ENCODE data around the gene GLI3.

GLI3 gene

GRCh38 chr7:41948503-41948902 is 288.5 kb downstream of the GLI3 start:
- H4K20me1 ChIP-seq (ENCODE audit: insufficient read depth, low read length), result no peaks in the 10 kb centered on the region
- no peaks in the 10 kb centered on the region for H3K9me3 ChIP-seq (ENCODE audit: insufficient read depth, low read length, severe bottlenecking)
- no peaks in the 10 kb centered on the region for H3K27me3 ChIP-seq (ENCODE audit: insufficient read depth, low read length, poor library complexity)
- H3K4me2 ChIP-seq (ENCODE audit: insufficient read depth, low read length), result no peak overlapping the region
- H3K4me1 ChIP-seq (ENCODE audit: insufficient read depth, low read length), result no peaks in the 10 kb centered on the region
- H3K9ac ChIP-seq (ENCODE audit: low read depth, low read length), result no peak overlapping the region
- H3K4me3 ChIP-seq (ENCODE audit: low read depth in 1 of 2, low read length in 2 of 2), result no peak overlapping the region
- no peaks in the 10 kb centered on the region for H3K79me2 ChIP-seq (ENCODE audit: insufficient read depth, low read length)
- no peaks in the 10 kb centered on the region for H3K36me3 ChIP-seq (ENCODE audit: insufficient read depth, low read length)
- no peak overlapping the region for H2AFZ ChIP-seq (ENCODE audit: low read depth, low read length)
- ATAC-seq (ENCODE audit: insufficient read depth, low read depth), result no peak
- H3K27ac ChIP-seq (ENCODE audit: low read length), result no peak overlapping the region
- DNase-seq, result no peak
- TF ChIP-seq EZH2 (IDR thresholded peaks at IDR 0.05; ENCODE audit: borderline replicate concordance, low read depth, low read length, severe bottlenecking) (no peak), CTCF (IDR thresholded peaks at IDR 0.05; ENCODE audit: borderline replicate concordance, extremely low read depth, low read length, poor library complexity, severe bottlenecking) (no peak)

- H3K4me1 ChIP-seq (ENCODE audit: insufficient read depth, low read length), result peaks cover 7% of the 10 kb centered on the region
- no peaks in the 10 kb centered on the region for H3K9me3 ChIP-seq (ENCODE audit: insufficient read depth, low read length, severe bottlenecking)
- H3K27me3 ChIP-seq (ENCODE audit: insufficient read depth, low read length, poor library complexity), result peaks cover 3% of the 10 kb centered on the region
- TF ChIP-seq CTCF (IDR thresholded peaks at IDR 0.05; ENCODE audit: borderline replicate concordance, extremely low read depth, low read length, poor library complexity, severe bottlenecking) (peak; percentile 99), EZH2 (IDR thresholded peaks at IDR 0.05; ENCODE audit: borderline replicate concordance, low read depth, low read length, severe bottlenecking) (no peak)
- no peaks in the 10 kb centered on the region for H3K36me3 ChIP-seq (ENCODE audit: insufficient read depth, low read length)
- H3K4me2 ChIP-seq (ENCODE audit: insufficient read depth, low read length), result peak overlapping the region; percentile 44; the same call in 1 of the 2 replicates
- DNase-seq (peak; percentile 77), ATAC-seq (ENCODE audit: insufficient read depth, low read depth) (peak; percentile 82)
- peak overlapping the region; percentile 61 for H2AFZ ChIP-seq (ENCODE audit: low read depth, low read length)
- H3K9ac ChIP-seq (ENCODE audit: low read depth, low read length), result no peak overlapping the region
- H3K4me3 ChIP-seq (ENCODE audit: low read depth in 1 of 2, low read length in 2 of 2), result no peak overlapping the region
- no peak overlapping the region for H3K27ac ChIP-seq (ENCODE audit: low read length)
- H4K20me1 ChIP-seq (ENCODE audit: insufficient read depth, low read length), result no peaks in the 10 kb centered on the region
- no peaks in the 10 kb centered on the region for H3K79me2 ChIP-seq (ENCODE audit: insufficient read depth, low read length)
Observed at GRCh38 chr7:41943094-41943577, 293.9 kb downstream of the GLI3 start.

GRCh38 chr7:41942468-41943093 is 294.4 kb downstream of the GLI3 start:
- Histone ChIP-seq H3K4me3 (ENCODE audit: low read depth in 1 of 2, low read length in 2 of 2) (no peak overlapping the region), H3K27me3 (ENCODE audit: insufficient read depth, low read length, poor library complexity) (peaks cover 3% of the 10 kb centered on the region), H3K4me1 (ENCODE audit: insufficient read depth, low read length) (peaks cover 7% of the 10 kb centered on the region), H3K4me2 (ENCODE audit: insufficient read depth, low read length) (peak overlapping the region; percentile 44; the same call in 1 of the 2 replicates), H3K36me3 (ENCODE audit: insufficient read depth, low read length) (no peaks in the 10 kb centered on the region), H3K9ac (ENCODE audit: low read depth, low read length) (no peak overlapping the region), H4K20me1 (ENCODE audit: insufficient read depth, low read length) (no peaks in the 10 kb centered on the region), H3K27ac (ENCODE audit: low read length) (no peak overlapping the region), H2AFZ (ENCODE audit: low read depth, low read length) (peak overlapping the region; percentile 61; the same call in 1 of the 2 replicates), H3K79me2 (ENCODE audit: insufficient read depth, low read length) (no peaks in the 10 kb centered on the region), H3K9me3 (ENCODE audit: insufficient read depth, low read length, severe bottlenecking) (no peaks in the 10 kb centered on the region)
- ATAC-seq (ENCODE audit: insufficient read depth, low read depth), result no peak
- DNase-seq, result no peak
- TF ChIP-seq CTCF (IDR thresholded peaks at IDR 0.05; ENCODE audit: borderline replicate concordance, extremely low read depth, low read length, poor library complexity, severe bottlenecking) (no peak), EZH2 (IDR thresholded peaks at IDR 0.05; ENCODE audit: borderline replicate concordance, low read depth, low read length, severe bottlenecking) (no peak)

Data from DND-41 (cell line).